ENCODE data around the gene VSTM5.

Gene VSTM5

DNA sequence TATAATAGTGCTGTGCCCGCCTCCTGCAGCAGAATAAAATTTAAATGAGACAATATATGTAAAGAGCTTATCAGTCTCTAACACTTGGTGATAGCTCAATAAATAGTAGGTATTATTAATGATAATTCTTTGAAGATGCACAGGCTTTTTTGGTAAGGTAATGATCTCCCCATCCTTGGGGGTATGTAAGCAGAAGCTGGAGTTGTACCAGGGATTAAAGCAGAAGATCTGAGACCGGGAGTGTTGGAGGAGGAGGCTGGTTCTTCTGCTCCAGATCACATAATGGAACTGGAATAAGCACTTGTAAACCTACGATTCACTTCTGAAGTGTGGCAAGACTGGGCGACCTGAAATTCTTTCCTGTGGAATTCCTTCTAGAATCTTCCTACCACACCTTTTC is 8.4 kb downstream of the VSTM5 start:
- H3K9ac ChIP-seq (ENCODE audit: low read length): no peak overlapping the region
- H3K36me3 ChIP-seq (ENCODE audit: control insufficient read depth, insufficient read depth, low read length, severe bottlenecking): no peaks in the 10 kb centered on the region
- no peaks in the 10 kb centered on the region for H3K27me3 ChIP-seq (replicated peaks; ENCODE audit: control insufficient read depth, insufficient read depth, low read length)
- peaks cover 7% of the 10 kb centered on the region for H3K4me1 ChIP-seq (ENCODE audit: control insufficient read depth, insufficient read depth, low read length)
- no peaks in the 10 kb centered on the region for H3K9me3 ChIP-seq (ENCODE audit: control insufficient read depth, low read length)
- no peak overlapping the region for H3K4me3 ChIP-seq (ENCODE audit: low read length)
- no peak for DNase-seq (ENCODE audit: low read depth)

DNA sequence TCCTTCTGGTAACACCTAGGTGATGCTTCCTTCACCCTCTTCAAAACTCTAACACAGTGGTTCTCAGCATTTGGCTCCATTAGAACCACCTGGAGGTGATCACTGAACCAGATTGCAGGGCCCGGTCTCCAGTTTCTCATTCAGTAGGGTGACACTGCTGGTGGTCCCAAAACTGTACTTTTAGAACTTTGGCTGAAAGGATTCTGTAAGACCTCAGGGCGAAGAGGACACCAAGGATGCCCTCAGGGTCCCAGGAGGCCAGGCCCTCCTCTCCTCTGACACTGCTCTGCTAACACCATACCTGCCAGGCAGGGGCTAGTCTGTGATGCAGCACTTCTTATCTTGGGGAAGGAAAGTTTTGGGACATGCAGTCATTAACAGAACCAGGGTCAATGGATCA is 9.0 kb downstream of the VSTM5 start:
- Histone ChIP-seq H3K9ac (ENCODE audit: low read length) (no peak overlapping the region), H3K36me3 (ENCODE audit: control insufficient read depth, insufficient read depth, low read length, severe bottlenecking) (no peaks in the 10 kb centered on the region), H3K9me3 (ENCODE audit: control insufficient read depth, low read length) (no peaks in the 10 kb centered on the region), H3K4me1 (ENCODE audit: control insufficient read depth, insufficient read depth, low read length) (peaks cover 7% of the 10 kb centered on the region), H3K4me3 (ENCODE audit: low read length) (no peak overlapping the region), H3K27me3 (replicated peaks; ENCODE audit: control insufficient read depth, insufficient read depth, low read length) (no peaks in the 10 kb centered on the region)
- no peak for DNase-seq (ENCODE audit: low read depth)

DNA sequence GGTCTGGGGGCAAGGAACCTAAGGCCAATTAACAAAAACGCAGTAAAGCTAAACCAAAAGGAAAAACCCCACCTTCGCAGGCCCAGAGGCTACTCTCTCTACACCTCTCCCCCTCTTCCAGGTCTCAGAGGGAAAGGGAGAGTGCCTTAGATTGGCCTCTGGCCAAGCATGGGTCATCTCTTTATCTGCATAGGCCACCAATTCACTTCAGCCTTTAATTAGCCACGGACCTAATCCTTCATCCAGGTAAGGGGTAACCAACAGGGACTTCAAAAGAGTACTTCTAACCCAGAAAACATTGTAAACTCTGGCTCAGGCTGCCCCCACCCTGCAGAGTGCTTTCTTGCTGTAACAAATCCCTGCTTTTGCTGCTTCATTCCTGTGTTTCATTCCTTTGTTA is 9.4 kb downstream of the VSTM5 start:
- Histone ChIP-seq H3K9ac (ENCODE audit: low read length) (no peak overlapping the region), H3K4me1 (ENCODE audit: control insufficient read depth, insufficient read depth, low read length) (peaks cover 7% of the 10 kb centered on the region), H3K9me3 (ENCODE audit: control insufficient read depth, low read length) (no peaks in the 10 kb centered on the region), H3K4me3 (ENCODE audit: low read length) (no peak overlapping the region), H3K36me3 (ENCODE audit: control insufficient read depth, insufficient read depth, low read length, severe bottlenecking) (no peaks in the 10 kb centered on the region), H3K27me3 (replicated peaks; ENCODE audit: control insufficient read depth, insufficient read depth, low read length) (no peaks in the 10 kb centered on the region)
- DNase-seq (ENCODE audit: low read depth): peak; percentile 20

DNA sequence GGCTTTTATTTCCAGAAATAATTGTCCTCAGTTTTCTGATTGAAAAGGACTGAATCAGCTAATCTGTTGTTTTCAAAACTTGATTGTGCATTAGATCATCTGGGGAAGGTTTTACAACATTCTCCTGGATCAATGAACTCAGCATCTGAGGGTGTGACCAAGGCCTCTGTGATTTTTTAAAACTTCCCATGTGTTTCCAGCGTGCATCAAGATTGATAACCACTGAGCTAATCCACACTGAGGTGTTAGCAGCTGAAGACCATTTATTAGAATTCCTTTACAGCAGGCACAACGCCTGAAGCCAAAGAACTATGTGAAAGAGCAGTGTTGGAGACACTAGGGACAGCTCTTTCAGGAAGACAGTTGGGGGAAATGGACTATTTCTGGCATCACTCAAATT is 10.2 kb downstream of the VSTM5 start:
- H3K9me3 ChIP-seq (ENCODE audit: control insufficient read depth, low read length): no peaks in the 10 kb centered on the region
- no peak overlapping the region for H3K4me3 ChIP-seq (ENCODE audit: low read length)
- no peak for DNase-seq (ENCODE audit: low read depth)

DNA sequence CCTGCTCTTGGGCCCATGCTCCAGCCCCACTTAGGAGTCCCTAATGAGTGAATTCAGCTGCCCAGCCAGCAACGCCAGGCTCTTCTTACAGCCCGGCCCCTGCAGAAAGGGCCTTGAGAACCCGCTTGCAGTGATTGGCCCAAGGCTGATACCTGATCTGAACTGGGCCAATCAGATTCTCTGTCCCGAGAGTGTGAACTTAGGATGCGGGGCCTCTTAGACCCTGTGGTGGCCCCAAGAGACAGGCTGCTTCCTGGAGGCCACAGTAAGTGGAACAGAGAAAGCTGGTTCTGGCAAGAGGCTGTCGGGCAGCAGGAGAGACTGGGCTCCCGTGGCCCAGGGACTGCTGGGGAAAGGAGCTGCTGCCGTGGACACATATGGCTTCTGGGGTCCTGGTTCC is 11.5 kb downstream of the VSTM5 start:
- Histone ChIP-seq H3K4me1 (ENCODE audit: control insufficient read depth, insufficient read depth, low read length) (peaks cover 7% of the 10 kb centered on the region), H3K36me3 (ENCODE audit: control insufficient read depth, insufficient read depth, low read length, severe bottlenecking) (no peaks in the 10 kb centered on the region), H3K9me3 (ENCODE audit: control insufficient read depth, low read length) (no peaks in the 10 kb centered on the region), H3K27me3 (replicated peaks; ENCODE audit: control insufficient read depth, insufficient read depth, low read length) (no peaks in the 10 kb centered on the region), H3K9ac (ENCODE audit: low read length) (no peak overlapping the region), H3K4me3 (ENCODE audit: low read length) (no peak overlapping the region)
- DNase-seq (ENCODE audit: low read depth): no peak

More for the DNA sequence above, 10.2 kb downstream of the VSTM5 start:
- Histone ChIP-seq H3K36me3 (ENCODE audit: control insufficient read depth, insufficient read depth, low read length, severe bottlenecking) (no peaks in the 10 kb centered on the region), H3K4me1 (ENCODE audit: control insufficient read depth, insufficient read depth, low read length) (peaks cover 7% of the 10 kb centered on the region), H3K27me3 (replicated peaks; ENCODE audit: control insufficient read depth, insufficient read depth, low read length) (no peaks in the 10 kb centered on the region), H3K9ac (ENCODE audit: low read length) (no peak overlapping the region)

DNA sequence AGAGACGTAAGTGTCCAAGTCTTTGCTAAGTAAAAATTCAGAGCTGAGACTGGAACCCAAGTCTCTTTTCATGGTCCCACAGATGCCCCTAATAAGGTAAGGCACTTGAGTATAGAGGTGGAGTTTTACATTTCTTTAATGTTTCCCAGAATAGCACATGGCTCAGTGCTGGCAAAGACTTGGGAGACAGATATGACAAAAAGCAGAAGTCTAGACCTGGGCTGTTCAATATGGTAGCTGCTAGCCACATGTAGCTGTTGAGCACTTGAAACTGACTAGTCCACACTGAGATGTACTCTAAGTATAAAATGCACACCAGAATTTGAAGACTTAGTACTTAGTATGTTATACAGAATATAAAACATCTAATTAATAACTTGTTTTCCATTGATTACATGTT is 17.6 kb downstream of the VSTM5 start:
- Histone ChIP-seq H3K9me3 (ENCODE audit: control insufficient read depth, low read length) (no peaks in the 10 kb centered on the region), H3K27me3 (replicated peaks; ENCODE audit: control insufficient read depth, insufficient read depth, low read length) (no peaks in the 10 kb centered on the region), H3K36me3 (ENCODE audit: control insufficient read depth, insufficient read depth, low read length, severe bottlenecking) (no peaks in the 10 kb centered on the region), H3K4me1 (ENCODE audit: control insufficient read depth, insufficient read depth, low read length) (no peaks in the 10 kb centered on the region), H3K9ac (ENCODE audit: low read length) (no peak overlapping the region), H3K4me3 (ENCODE audit: low read length) (no peak overlapping the region)
- no peak for DNase-seq (ENCODE audit: low read depth)

DNA sequence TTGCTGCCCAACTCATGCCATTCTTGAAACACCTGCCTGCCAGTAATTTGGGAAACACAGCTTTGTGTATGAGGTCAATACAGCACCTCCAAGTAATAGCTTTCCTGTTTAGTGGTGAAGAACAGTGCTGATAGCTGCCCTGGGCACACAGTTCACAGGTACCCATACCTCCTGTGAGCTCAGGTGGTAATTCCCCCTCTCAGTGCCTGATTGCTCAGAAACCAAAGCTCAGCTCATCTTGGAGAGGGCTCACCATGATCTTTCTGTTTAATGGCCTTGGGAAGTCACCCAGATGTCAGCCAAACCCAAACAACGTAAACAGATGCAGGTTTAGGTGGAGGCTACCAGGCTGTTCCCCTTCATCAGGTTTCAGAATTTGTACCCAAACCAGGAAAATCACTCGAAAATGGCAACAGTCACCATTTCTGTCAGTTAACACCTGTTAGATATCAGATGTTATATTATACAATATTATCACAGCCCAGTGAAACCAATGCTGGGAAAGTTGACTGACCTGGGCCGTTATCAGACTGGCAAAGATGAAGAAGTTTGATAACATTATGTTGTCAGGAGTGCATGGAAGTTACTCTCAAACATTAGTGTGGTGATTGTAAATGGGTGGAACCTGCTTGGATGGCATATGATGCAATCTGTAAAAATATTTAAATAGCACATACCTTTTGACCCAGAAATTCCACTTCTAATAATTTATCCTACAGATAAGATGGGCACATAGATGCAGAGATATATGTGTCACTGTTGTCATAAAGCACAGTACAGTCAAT is 18.9 kb downstream of the VSTM5 start:
- Histone ChIP-seq H3K4me3 (ENCODE audit: low read length) (no peak overlapping the region), H3K9me3 (ENCODE audit: control insufficient read depth, low read length) (no peaks in the 10 kb centered on the region), H3K36me3 (ENCODE audit: control insufficient read depth, insufficient read depth, low read length, severe bottlenecking) (no peaks in the 10 kb centered on the region), H3K27me3 (replicated peaks; ENCODE audit: control insufficient read depth, insufficient read depth, low read length) (no peaks in the 10 kb centered on the region), H3K4me1 (ENCODE audit: control insufficient read depth, insufficient read depth, low read length) (no peaks in the 10 kb centered on the region), H3K9ac (ENCODE audit: low read length) (no peak overlapping the region)
- no peak for DNase-seq (ENCODE audit: low read depth)

DNA sequence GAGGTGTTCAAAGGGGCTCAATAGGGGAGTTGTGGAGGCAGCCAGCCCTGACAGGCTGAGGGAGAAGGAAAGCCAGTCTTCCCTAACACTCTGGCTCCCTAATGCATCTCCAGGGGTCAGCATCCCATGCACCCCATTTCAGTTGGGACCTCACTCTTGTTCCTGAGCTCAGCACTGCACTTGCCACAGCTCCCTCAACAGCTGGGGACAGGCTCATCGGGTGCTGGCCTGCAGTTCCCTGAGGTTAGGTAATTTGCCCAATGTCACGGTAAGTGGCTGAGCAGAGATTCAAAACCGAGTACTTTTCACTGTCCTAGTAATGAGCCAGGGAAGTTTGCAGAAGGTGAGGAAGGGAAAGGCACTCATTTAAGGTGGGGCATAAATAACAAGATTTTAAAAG is 20.8 kb downstream of the VSTM5 start:
- no peak for DNase-seq (ENCODE audit: low read depth)
- H3K36me3 ChIP-seq (ENCODE audit: control insufficient read depth, insufficient read depth, low read length, severe bottlenecking): no peaks in the 10 kb centered on the region
- no peaks in the 10 kb centered on the region for H3K9me3 ChIP-seq (ENCODE audit: control insufficient read depth, low read length)
- no peak overlapping the region for H3K4me3 ChIP-seq (ENCODE audit: low read length)
- no peaks in the 10 kb centered on the region for H3K27me3 ChIP-seq (replicated peaks; ENCODE audit: control insufficient read depth, insufficient read depth, low read length)
- H3K4me1 ChIP-seq (ENCODE audit: control insufficient read depth, insufficient read depth, low read length): no peaks in the 10 kb centered on the region
- no peak overlapping the region for H3K9ac ChIP-seq (ENCODE audit: low read length)

DNA sequence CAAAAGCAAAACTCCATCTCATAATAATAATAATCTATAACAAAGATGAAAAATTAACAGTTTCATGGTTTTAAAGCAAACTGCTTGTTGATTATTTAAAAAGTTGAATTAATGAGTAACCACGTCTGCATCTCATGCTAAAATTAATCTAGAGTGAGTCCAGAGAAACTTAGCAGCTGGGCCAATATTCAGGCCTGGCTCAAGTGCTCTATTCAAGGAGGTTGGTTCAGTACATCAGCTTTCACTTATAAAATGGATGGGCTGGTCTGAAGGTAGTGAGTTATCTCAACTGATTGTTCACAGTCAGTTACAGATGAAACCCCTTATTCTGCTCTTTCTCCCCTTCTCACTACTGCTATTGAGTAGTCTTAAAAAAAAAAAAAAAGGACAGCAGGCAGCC is 23.1 kb downstream of the VSTM5 start:
- no peaks in the 10 kb centered on the region for H3K4me1 ChIP-seq (ENCODE audit: control insufficient read depth, insufficient read depth, low read length)
- no peak overlapping the region for H3K9ac ChIP-seq (ENCODE audit: low read length)
- no peak overlapping the region for H3K4me3 ChIP-seq (ENCODE audit: low read length)
- H3K27me3 ChIP-seq (replicated peaks; ENCODE audit: control insufficient read depth, insufficient read depth, low read length): no peaks in the 10 kb centered on the region
- no peak for DNase-seq (ENCODE audit: low read depth)
- no peaks in the 10 kb centered on the region for H3K36me3 ChIP-seq (ENCODE audit: control insufficient read depth, insufficient read depth, low read length, severe bottlenecking)
- H3K9me3 ChIP-seq (ENCODE audit: control insufficient read depth, low read length): no peaks in the 10 kb centered on the region

DNA sequence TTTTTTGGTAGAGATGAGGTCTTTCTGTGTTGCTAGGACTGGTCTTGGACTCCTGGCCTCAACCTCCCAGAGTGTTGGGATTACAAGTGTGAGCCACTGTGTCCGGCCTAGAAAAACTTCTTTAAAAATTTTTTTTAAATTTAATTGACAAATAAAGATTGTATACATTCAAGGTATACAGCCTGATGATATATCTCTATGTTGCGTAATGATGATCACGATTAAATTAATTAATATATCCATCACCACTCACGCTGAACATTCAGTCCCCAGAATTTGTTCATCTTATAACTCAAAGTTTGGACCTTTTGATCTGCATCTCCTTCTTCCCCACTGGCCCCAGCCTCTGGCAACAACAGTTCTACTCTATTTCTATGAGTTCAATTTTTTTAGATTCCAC is 27.2 kb downstream of the VSTM5 start:
- no peak for DNase-seq (ENCODE audit: low read depth)
- no peak overlapping the region for H3K4me3 ChIP-seq (ENCODE audit: low read length)
- no peaks in the 10 kb centered on the region for H3K36me3 ChIP-seq (ENCODE audit: control insufficient read depth, insufficient read depth, low read length, severe bottlenecking)
- H3K27me3 ChIP-seq (replicated peaks; ENCODE audit: control insufficient read depth, insufficient read depth, low read length): no peaks in the 10 kb centered on the region
- no peak overlapping the region for H3K9ac ChIP-seq (ENCODE audit: low read length)
- H3K9me3 ChIP-seq (ENCODE audit: control insufficient read depth, low read length): no peaks in the 10 kb centered on the region
- H3K4me1 ChIP-seq (ENCODE audit: control insufficient read depth, insufficient read depth, low read length): no peaks in the 10 kb centered on the region

DNA sequence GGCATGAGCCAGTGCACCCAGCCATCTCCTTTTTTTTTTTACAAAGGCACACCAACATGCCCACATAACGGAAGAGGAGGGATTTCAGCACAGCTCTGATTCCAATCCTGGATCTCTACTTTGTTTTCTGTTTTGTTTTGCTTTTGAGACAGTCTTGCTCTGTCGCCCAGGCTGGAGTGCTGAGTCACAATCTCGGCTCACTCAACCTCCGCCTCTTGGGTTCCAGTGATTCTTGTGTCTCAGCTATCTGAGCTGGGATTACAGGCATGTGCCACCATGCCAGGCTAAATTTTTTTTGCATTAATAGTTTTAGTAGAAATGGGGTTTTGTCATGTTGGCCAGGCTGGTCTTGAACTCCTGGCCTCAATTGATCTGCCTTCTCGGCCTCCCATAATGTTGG is 28.1 kb downstream of the VSTM5 start:
- no peaks in the 10 kb centered on the region for H3K36me3 ChIP-seq (ENCODE audit: control insufficient read depth, insufficient read depth, low read length, severe bottlenecking)
- H3K4me1 ChIP-seq (ENCODE audit: control insufficient read depth, insufficient read depth, low read length): peaks cover under 1% of the 10 kb centered on the region
- no peak overlapping the region for H3K9ac ChIP-seq (ENCODE audit: low read length)
- no peaks in the 10 kb centered on the region for H3K9me3 ChIP-seq (ENCODE audit: control insufficient read depth, low read length)
- no peaks in the 10 kb centered on the region for H3K27me3 ChIP-seq (replicated peaks; ENCODE audit: control insufficient read depth, insufficient read depth, low read length)
- DNase-seq (ENCODE audit: low read depth): peak; percentile 6
- H3K4me3 ChIP-seq (ENCODE audit: low read length): no peak overlapping the region

DNA sequence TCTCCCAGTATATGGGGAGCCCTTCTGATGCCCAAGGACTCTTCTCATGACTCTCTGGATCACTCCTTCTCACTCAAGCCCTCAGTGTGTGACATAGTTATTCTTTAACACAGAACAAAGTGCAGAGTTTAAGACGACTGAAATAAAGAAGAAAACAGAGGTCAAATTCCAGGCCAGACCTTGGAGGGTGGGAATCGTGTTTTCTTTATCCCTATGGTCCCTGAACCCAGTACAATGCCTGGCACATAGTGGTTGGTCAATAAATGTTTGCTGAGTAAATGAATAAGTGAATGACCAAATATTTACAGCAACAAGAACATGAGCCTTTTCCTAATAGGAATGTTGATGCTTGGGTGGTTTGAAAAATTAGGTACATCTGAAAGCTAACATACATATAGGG is 28.8 kb downstream of the VSTM5 start:
- DNase-seq (ENCODE audit: low read depth): no peak
- Histone ChIP-seq H3K4me1 (ENCODE audit: control insufficient read depth, insufficient read depth, low read length) (peaks cover 3% of the 10 kb centered on the region), H3K4me3 (ENCODE audit: low read length) (no peak overlapping the region), H3K27me3 (replicated peaks; ENCODE audit: control insufficient read depth, insufficient read depth, low read length) (no peaks in the 10 kb centered on the region), H3K36me3 (ENCODE audit: control insufficient read depth, insufficient read depth, low read length, severe bottlenecking) (no peaks in the 10 kb centered on the region), H3K9me3 (ENCODE audit: control insufficient read depth, low read length) (no peaks in the 10 kb centered on the region), H3K9ac (ENCODE audit: low read length) (no peak overlapping the region)
